HG02571 (cell line): ENCODE measurements around the gene EFNA3.

Source experiments
- ATAC-seq: cut with Tn5 transposase; IDR thresholded peaks from one replicate; pipeline ENCODE4 v1.9.1; 2021; ENCODE audit warnings: mild to moderate bottlenecking, moderate library complexity; ENCODE audit not compliant: unreplicated experiment

EFNA3 gene, protein sequence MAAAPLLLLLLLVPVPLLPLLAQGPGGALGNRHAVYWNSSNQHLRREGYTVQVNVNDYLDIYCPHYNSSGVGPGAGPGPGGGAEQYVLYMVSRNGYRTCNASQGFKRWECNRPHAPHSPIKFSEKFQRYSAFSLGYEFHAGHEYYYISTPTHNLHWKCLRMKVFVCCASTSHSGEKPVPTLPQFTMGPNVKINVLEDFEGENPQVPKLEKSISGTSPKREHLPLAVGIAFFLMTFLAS

DNA sequence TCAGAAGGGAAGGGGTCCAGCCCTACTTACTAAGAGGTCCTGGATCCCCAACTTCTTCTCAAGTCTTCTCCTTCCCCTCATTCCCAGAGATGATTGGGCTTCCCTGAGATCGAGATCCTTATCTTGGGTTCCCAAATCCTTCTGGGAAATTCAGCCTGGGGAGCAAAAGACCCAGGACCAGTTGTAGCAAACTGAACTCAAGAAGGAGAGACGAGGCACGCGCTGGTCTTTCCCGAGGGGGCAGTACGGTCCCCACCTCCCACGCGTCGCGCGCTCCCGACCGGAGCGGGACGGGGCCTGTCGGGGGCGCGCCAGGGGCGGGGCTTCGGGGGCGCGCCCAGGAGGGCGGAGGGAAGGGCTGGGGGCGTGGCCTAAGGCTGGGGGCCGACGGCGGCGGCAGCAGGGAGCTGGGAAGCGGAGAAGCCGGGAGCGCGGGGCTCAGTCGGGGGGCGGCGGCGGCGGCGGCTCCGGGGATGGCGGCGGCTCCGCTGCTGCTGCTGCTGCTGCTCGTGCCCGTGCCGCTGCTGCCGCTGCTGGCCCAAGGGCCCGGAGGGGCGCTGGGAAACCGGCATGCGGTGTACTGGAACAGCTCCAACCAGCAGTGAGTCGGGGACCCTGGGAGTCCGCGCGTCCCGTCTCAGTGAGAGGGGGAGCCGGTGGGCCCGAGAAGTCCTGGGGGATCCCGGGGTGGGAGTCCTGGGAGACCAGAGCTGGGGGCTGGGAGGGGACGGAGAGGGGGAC is at the start of gene EFNA3:
Gene EFNA3, plus strand, starts transcription at position 369 of the 741 bp plus-strand sequence. Its CDS starts 105 bp downstream, at position 474.
- no peak for ATAC-seq

DNA sequence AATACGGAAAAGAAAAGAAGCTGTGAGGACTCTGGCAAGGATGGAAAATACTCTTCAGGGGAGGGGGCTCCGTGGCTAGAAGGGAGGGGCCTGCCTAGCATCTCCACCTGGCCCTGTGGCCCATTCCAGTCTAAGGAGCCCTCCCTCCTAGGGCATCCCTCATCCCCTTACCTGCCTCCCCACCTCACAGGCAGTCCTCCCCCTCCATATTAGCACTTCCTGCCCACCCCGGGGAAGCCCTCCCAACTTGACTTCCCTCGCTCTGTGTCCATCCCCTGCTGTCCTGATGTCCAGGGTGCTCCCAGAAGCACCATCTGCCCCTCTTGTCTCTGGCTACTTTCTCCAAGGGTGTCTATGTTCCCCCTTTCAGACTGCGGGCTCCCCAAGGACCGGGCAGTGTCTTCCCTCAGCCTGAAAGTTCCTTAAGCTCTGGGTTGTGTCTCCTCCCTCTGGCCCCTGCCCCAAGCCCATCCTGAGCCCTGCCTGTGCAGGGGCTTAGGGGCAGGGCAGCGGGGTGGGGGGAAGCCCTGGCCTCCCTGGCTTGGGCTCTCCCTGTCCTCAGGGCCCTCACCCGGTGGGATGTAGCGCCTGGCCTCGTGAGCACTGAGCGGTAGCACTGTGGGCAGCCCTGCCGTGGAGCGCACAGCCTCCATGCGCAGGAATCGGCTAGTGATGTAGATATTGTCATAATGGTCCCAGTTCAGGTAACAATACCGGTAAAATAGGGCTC is 49.0 kb upstream of the EFNA3 start:
- ATAC-seq = no peak

DNA sequence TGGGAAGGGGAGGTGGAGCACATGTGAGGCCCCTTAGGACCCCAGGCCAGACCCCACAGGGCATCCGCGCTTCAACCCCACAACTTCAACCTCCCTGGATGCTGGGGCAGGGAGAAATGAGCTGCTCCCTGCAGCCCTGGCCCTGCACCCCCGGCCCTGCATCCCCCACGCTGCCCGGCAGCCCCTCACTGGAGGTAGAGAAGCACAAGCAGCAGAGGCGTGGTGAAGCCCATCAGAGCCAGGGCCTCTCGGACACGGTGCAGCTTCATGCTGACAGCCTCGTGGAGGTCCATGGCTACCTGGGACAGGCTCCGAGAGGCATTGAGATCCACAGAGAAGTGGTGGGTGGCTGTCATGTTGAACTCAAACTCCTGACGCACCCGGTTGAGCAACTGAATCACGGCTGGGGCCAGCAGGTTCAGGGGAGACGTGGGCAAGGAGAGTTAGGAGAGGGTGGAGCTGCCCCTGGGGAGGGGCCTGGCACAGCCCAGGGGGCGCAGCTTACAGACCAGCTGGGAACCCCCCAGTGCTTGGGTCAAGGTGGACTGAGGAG is 48.3 kb upstream of the EFNA3 start:
- no peak for ATAC-seq

DNA sequence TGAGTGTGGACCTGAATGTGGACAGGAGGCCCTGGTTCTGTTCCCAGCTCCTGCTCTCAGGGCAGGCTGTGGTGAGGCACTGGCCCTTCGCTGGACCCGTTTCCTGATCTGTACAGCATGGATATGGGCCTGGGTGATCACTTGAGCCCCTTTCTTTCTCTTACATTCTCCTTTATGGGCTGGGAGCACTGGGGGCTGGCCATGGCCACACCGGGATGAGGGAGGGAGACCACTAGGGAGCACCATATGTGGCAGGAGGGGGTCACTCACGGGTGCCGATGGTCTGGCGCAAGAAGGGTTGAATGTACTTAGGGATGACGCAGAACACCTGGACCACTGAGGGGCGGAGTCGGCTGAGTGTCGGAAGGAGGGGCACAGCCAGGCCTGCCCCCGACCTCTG is 47.7 kb upstream of the EFNA3 start:
- no peak for ATAC-seq

DNA sequence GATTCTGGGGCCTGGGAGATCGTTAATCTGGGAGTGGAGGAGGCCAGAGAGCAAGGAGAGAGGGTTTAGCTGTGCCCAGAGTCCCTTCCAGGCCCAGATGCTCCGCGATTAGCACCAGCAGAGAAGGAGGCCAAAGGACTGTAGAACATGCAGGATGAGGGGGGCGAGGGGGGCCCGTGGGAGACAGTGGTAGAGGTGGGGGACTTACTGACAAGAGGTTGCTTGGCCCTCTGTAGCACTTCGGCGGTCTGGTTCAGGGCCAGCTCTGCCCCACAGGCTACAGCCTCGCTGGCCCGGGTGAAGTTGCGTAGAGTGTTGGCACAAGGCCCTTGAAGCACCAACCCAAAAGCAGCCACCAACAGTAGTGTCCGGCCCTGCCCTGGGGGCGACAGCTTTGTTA is 45.8 kb upstream of the EFNA3 start:
- ATAC-seq = no peak

DNA sequence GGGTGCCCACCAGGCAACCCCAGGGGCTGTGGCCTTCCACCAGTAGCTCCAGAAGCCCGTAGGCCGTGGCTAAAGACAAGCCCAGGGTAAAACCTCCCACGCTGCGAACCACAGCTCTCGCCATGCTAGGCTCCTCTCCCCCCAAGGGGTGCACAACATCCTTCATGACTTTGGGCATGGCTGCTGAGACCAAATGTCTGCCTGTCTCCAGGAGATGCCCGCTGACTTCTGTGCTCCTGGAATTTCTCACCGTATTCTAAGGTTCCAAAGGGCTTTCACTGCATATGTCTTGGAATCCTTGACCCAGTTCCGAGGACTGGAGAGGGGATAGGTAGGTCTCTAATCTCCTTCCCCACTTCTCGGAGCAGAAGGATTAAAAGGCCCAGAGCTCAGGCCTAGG is 45.1 kb upstream of the EFNA3 start, which contains the start of the genes DCST1 and DCST2:
Gene DCST1, plus strand, starts transcription at position 301 of the 400 bp plus-strand sequence. CDS start 213 bp downstream, outside the sequence.
Gene DCST2, minus strand, starts transcription at position 258 of the 400 bp plus-strand sequence. Its CDS starts 80 bp downstream, at position 178.
- ATAC-seq = no peak

DNA sequence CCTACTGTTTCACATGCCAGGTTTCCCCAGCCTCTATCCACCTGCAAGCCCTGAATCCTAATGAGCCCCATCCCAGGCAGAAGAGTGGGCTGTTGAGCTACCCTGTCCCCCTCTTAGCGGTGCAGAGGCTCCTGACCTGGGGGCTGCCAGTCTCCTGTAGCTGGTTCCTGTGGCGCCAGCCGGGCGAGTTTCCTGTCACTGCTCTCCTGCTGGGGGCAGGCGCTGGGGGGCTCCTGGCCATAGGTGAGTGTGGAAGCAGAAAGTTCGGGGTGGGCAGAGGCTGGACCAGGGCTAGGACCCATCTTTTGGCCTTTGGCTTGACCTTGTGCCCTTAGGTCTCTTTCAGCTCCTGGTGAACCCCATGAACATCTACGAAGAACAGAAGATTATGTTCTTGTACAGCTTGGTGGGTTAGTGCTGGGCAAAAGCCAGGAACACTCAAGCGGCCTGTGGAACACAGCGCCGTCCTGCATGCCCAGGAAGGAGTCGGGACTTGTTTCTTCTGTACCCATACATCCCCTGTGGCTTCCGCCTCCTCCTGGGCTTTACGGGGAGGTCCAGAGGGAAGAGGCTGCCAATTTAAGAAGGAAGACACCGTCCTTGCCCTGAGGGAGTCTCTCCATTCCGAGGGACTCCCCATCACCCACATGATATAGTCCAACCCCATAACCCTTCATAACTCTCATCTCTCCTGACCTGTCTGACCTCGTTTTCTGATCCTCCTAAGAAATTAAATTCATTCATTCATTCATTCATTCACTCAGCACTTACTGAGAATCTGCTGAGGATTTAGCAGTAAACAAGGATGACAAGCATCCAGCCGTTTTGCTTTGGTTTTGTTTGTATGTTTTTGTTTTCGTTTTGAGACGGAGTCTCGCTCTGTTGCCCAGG is 44.1 kb upstream of the EFNA3 start:
- no peak for ATAC-seq

DNA sequence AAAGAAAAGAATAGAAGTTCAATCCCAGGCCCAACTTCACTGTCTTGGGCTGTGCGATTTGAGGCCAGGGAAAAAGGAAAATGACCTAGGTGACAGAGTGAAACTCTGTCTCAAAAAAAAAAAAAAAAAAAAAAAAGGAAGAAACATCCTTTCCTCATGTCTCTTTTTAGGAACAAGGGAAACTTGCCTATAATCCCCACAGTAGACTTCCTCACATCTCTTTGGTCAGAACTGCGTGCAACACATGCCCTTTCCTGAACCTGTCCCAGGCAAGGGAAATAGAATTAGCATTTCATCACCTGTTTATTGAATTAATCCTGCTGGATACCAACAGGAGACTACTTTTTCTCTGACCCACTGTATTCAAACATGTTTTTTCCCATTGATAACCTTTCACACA is 42.7 kb upstream of the EFNA3 start:
- ATAC-seq = no peak

DNA sequence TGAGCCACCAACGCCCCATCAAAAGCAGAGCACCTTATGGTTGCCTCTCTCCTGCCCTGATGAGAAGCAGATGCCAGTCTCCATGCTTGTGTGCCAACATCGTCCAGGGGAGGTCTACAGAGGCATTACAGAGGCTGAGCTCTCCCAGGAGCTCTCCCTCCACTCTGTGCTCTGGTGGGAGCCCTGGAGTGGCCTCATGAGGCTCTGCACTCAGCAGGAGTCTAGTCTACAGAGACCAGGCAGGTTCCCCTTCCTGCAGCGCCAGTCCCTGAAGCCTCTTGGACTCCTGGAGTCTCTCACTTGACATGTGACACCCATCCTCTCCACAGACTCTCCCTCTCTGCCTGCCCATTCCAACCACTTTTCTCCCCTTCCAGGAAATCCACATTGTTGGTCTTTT is 41.6 kb upstream of the EFNA3 start:
- no peak for ATAC-seq

DNA sequence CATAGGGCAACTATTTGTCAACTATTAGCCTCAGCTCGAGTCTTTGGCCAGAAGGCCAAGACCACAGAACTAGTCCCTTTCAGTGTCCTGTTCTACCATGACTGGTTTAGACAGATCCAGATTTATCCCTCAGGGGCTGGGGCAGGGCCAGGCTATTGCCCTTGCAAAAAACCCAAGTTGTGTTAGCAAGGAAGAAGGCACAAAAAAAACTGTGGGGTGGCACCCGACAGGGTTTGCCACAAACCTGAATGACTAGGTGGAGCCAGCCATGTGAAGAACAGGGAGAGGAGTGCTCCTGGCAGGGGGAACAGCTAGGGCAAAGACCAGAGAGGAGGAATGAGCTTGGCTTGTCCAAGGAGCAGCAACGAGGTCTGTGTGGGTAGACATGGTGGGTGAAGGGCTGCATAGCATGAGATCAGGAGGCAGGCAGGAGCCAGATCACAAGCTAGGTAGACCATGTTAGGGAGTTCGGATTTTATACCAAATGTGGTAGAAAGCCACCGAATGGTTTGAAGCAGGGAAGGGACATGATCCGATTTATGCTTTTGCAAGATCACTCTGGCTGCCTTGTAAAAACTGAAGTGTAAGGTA is 40.7 kb upstream of the EFNA3 start:
- ATAC-seq = no peak

DNA sequence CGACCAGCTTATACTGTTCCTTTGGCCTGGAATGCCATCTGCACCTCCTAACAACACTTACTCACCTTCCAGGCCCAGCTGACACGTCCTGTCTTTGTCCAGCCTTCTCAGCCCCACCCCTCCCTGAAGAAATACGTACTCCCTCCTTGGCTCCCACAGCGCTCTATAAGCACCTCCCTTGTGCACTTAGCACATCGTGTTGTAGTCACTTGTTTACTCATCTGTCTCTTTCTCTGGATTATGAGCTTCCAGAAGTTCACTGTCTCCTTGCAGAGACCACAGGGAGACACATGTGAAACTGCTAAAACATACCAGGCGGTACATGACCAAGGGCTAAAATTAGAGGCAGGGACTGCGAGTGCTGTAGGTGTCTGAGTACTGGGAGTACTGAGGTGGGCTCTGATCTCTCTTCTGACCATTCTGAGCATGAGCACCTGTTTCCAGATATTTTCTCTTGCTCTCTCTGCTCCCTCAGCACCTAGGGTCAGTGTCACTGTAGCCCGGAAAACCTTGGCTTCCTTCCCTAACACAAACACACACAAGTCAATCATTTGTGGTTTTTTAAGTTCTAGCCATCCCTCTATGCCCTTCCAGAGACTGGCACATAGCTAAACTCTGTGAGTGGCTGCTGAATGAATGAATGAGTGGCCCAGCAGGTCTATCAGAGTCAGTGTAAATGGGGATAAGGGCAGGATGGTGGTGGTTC is 39.9 kb upstream of the EFNA3 start:
- ATAC-seq = no peak

DNA sequence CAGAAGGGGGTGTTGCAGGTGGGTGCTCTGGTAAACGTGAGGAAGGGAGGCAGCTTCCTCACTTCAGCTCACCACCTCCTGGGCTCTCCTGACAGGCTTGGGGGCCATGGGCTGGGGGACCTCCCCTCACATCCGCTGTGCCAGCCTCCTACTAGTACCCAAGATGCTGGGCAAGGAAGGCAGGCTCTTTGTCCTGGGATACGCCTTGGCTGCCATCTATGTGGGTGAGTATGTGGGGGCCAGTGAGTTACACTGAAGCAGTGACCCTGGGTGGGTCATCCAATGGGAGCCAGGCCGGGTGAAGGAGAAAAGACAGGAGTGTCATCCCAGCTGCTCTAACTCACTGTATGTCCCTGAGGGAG is 39.3 kb upstream of the EFNA3 start:
- no peak for ATAC-seq

DNA sequence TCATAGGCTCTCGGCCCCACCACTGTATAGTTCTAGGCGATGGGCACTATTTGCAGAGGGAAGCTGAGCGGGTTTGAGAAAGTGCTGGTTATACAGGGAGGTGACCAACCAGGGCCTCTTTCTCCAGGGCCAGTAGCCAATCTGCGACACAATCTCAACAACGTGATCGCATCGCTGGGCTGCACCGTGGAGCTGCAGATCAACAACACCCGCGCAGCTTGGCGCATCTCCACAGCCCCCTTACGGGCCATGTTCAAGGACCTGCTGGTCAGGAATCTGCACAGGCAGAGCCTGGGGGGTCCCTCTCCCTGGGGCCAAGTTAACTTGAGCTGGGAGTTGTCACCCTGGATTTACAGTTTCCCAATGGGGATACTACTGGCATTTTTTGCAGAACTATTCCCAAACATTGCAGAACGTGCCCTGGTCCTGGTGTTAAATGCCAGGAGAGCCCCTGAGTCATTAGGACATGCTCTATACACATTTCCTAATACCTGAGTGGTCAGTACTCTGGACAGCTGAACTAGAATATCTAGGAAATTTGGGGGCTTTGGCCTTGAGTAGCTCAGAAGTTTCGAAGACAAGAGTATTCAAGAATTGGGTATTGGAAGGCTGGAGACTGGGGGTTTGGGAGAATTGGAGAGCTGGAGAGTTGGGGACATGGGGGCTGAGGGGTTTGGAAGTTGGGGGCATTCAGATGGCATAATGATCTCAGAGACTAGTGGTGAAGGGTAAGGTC is 38.1 kb upstream of the EFNA3 start:
- no peak for ATAC-seq

DNA sequence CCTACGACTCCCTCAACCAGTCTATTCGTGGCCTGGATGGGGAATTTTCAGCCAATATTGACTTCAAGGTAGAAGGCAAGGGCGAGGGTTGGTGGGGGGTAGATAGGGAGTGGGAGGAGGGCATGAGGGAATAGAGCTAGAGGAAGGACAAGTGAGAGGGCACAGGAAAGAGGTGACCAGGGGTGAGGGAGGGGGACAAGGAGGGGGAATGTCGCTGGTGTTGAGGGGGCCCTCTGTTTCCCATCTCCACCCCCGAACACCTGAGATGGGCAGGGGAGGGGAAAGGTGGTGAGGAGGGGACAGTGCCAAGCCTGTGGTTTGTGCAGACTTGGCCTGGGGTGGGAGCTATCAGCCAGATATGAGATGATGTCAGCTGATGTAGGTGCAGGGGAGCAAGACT is 35.8 kb upstream of the EFNA3 start:
- ATAC-seq = no peak

DNA sequence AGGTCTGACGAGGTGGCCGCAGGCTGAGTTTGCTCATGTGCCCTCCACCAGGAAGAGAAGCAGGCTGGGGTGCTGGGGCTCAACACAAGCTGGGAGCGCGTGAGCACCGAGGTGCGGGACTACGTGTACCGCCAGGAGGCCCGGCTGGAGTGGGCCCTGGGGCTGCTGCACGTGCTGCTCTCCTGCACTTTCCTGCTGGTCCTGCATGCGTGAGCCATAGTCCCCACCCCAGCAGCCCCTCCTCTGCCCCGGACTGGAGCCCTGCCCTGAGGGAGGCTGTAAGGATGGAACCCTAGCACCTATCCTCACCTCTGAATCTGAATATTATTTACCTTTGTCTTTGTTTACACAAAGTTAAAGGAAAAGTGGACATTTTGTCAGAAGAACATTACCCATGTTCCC is 35.3 kb upstream of the EFNA3 start:
- no peak for ATAC-seq

DNA sequence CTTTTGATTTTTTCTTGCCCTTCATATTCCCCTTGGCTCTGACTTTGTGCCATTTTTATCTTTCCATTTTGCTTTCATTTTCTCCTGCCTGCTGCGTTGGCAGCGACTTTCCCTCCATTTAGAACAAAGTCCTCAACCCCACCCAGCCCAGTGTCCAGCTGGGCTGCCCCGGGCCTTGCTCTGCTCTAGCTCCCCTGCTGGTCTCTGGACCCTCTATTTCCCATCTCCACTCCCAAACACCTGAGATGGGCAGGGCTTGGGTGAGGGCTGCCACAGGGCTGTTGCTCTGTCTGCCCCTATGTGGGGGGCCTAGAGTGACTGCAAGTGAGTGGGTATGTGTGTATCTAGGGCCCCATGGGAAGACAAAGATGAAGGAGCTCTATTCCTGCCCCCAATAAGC is 34.8 kb upstream of the EFNA3 start:
- ATAC-seq = no peak

DNA sequence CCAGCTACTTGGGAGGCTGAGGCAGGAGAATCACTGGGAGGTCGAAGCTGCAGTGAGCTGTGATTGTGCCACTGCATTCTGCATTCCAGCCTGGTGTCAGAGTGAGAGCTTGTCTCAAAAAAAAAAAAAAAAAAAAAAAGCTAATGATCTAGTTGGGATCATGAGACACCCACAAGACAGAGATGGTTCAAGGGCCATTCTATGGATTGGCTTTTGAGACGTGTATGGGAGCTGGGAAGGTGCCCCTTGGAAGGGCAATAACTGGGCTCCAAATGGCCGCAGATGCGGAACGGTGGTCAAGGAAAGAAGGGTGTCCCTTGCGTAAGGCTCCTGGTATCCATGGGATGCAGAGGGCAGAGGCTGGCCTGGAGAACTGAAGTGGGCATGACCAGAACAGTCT is 34.3 kb upstream of the EFNA3 start:
- no peak for ATAC-seq

DNA sequence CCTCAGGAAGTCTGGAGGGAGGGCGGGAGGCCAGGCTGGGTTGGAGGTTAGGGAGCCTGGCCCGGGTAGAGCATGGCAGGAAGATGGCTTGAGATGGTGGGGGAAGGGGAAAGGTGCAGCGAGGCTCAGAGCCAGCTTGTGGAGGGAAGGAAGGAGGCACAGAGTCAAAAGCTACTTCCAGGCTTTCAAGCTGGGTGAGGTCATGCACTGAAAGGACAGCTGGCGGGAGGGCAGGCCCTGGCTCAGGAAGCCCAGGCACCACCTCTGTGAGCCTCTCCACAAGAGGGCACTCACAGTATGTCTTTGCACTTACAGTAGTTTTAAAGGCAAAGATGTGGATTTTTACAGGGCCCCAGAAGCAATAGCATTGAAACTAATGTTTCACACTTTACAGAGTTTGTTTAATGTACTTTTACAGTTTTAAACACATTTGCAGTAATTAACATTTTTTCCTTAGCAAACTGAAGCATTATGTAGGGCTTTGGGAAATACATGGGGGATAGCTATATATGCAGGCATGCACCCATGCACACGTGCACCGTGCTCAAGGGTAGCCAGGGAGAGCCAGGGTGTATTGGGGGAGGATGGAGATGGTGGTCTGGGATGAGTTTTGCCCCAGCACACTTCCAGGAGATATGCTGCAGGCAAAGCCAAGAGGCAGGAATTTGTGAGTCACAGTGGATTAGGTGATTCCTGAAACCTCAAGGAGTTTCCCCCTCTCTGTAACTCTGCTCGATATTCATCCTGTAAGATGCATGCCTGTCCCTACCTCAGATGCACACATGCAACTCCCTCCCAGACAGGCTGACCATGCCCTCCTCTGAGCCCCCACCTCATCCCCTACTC is 33.6 kb upstream of the EFNA3 start:
- no peak for ATAC-seq
